ENCODE measurements around the gene AXIN2.

The AXIN2 gene

GRCh38 chr17:65561452-65562205, at the start of gene AXIN2:
AXIN2 (minus strand) TSS chr17:65561648; CDS start chr17:65558620, 3,028 bp downstream.
- DNase-seq (ENCODE audit: low spot score): peak; percentile 77

GRCh38 chr17:65609749-65610148, 48.3 kb upstream of the AXIN2 start:
- DNase-seq (ENCODE audit: low spot score): no peak

GRCh38 chr17:65609286-65609685, 47.8 kb upstream of the AXIN2 start:
- no peak for DNase-seq (ENCODE audit: low spot score)

- no peak for DNase-seq (ENCODE audit: low spot score)
Observed at GRCh38 chr17:65604070-65604469, 42.6 kb upstream of the AXIN2 start.

GRCh38 chr17:65601881-65602280, 40.4 kb upstream of the AXIN2 start:
- no peak for DNase-seq (ENCODE audit: low spot score)

- DNase-seq (ENCODE audit: low spot score): no peak
Observed at GRCh38 chr17:65601145-65601544, 39.7 kb upstream of the AXIN2 start.

GRCh38 chr17:65600518-65600917, 39.1 kb upstream of the AXIN2 start:
- DNase-seq (ENCODE audit: low spot score): no peak

GRCh38 chr17:65599650-65600049, 38.2 kb upstream of the AXIN2 start:
- no peak for DNase-seq (ENCODE audit: low spot score)

- DNase-seq (ENCODE audit: low spot score): no peak
Observed at GRCh38 chr17:65598746-65599145, 37.3 kb upstream of the AXIN2 start.

GRCh38 chr17:65595071-65595656, 33.7 kb upstream of the AXIN2 start:
- DNase-seq (ENCODE audit: low spot score): no peak

- DNase-seq (ENCODE audit: low spot score): no peak
Observed at GRCh38 chr17:65593855-65594845, 32.7 kb upstream of the AXIN2 start.

GRCh38 chr17:65593092-65593854, 31.8 kb upstream of the AXIN2 start:
- DNase-seq (ENCODE audit: low spot score): no peak

GRCh38 chr17:65592125-65592965, 30.9 kb upstream of the AXIN2 start:
- DNase-seq (ENCODE audit: low spot score): no peak

- no peak for DNase-seq (ENCODE audit: low spot score)
Observed at GRCh38 chr17:65589321-65589720, 27.9 kb upstream of the AXIN2 start.

- DNase-seq (ENCODE audit: low spot score): no peak
Observed at GRCh38 chr17:65588181-65588808, 26.8 kb upstream of the AXIN2 start.

GRCh38 chr17:65587534-65588180, 26.2 kb upstream of the AXIN2 start:
- no peak for DNase-seq (ENCODE audit: low spot score)

GRCh38 chr17:65586899-65587298, 25.5 kb upstream of the AXIN2 start:
- no peak for DNase-seq (ENCODE audit: low spot score)

GRCh38 chr17:65584604-65585521, 23.4 kb upstream of the AXIN2 start:
- DNase-seq (ENCODE audit: low spot score): no peak
